GM19025 (cell line): ENCODE data around the gene DTHD1.
A peak's percentile ranks its signal among the peaks of the same experiment; 100 is the strongest.

ENCODE experiments used
- ATAC-seq: cut with Tn5 transposase; IDR thresholded peaks from one replicate; pipeline ENCODE4 v1.9.1; 2021; ENCODE audit warnings: mild to moderate bottlenecking, low read depth, moderate library complexity; ENCODE audit not compliant: unreplicated experiment

The DTHD1 gene

GRCh38 chr4:36338973-36339372 lies 57.6 kb downstream of the DTHD1 start:
- ATAC-seq, result no peak

GRCh38 chr4:36341936-36342335 lies 60.5 kb downstream of the DTHD1 start:
- no peak for ATAC-seq

GRCh38 chr4:36343501-36344175 lies 62.2 kb downstream of the DTHD1 start:
- no peak for ATAC-seq

- peak; percentile 96 for ATAC-seq
These were observed 67.1 kb downstream of the DTHD1 start for GRCh38 chr4:36348403-36348938.

- no peak for ATAC-seq
These were observed 68.6 kb downstream of the DTHD1 start for GRCh38 chr4:36349938-36350549.

- ATAC-seq, result no peak
These were observed 69.8 kb downstream of the DTHD1 start for GRCh38 chr4:36351082-36351666.

GRCh38 chr4:36353998-36354397 lies 72.6 kb downstream of the DTHD1 start:
- no peak for ATAC-seq

GRCh38 chr4:36358173-36358572 lies 76.8 kb downstream of the DTHD1 start:
- ATAC-seq, result no peak

GRCh38 chr4:36360755-36361154 lies 79.3 kb downstream of the DTHD1 start:
- ATAC-seq, result no peak

GRCh38 chr4:36363024-36363423 lies 81.6 kb downstream of the DTHD1 start:
- no peak for ATAC-seq

GRCh38 chr4:36374836-36375511 lies 93.6 kb downstream of the DTHD1 start:
- no peak for ATAC-seq

GRCh38 chr4:36385951-36386571 lies 104.6 kb downstream of the DTHD1 start:
- ATAC-seq, result peak; percentile 80

GRCh38 chr4:36386691-36387090 lies 105.3 kb downstream of the DTHD1 start:
- peak; percentile 1 for ATAC-seq

GRCh38 chr4:36388710-36389109 lies 107.3 kb downstream of the DTHD1 start:
- ATAC-seq, result no peak

GRCh38 chr4:36391411-36391810 lies 110.0 kb downstream of the DTHD1 start:
- no peak for ATAC-seq

GRCh38 chr4:36392024-36392423 lies 110.6 kb downstream of the DTHD1 start:
- no peak for ATAC-seq

- no peak for ATAC-seq
These were observed 111.5 kb downstream of the DTHD1 start for GRCh38 chr4:36392916-36393315.
